Mesendoderm (in vitro differentiated cells): ENCODE data around the gene STAT6.

Source experiments
- DNase-seq: peaks from one replicate; pipeline ENCODE4 v3.0.0; 2013
- H2AK5ac ChIP-seq: 2 replicates; pipeline ENCODE4 v1.6.1; 2013; ENCODE audit warnings: low read length, inconsistent platforms
- H2BK120ac ChIP-seq: 2 replicates; pipeline ENCODE4 v1.6.1; 2013; ENCODE audit warnings: low read depth, mild to moderate bottlenecking, low read length, moderate library complexity, mixed read lengths
- H2BK15ac ChIP-seq: replicated peaks from 2 replicates; pipeline ENCODE4 v1.6.1; 2013; ENCODE audit warnings: low read depth, mild to moderate bottlenecking, moderate library complexity
- H2BK5ac ChIP-seq: 2 replicates; pipeline ENCODE4 v1.6.1; 2013; ENCODE audit warnings: low read length, inconsistent platforms
- H3K18ac ChIP-seq: 2 replicates; pipeline ENCODE4 v1.6.1; 2013; ENCODE audit warnings: mild to moderate bottlenecking, low read length, mixed read lengths
- H3K23ac ChIP-seq: one replicate; pipeline ENCODE4 v1.6.1; 2013; ENCODE audit warnings: low read length
- H3K27ac ChIP-seq: 2 replicates; pipeline ENCODE4 v1.5.1; 2013; ENCODE audit warnings: low read depth, mild to moderate bottlenecking, inconsistent platforms, low read length, moderate library complexity
- H3K27me3 ChIP-seq: 2 replicates; pipeline ENCODE4 v1.6.1; 2013; ENCODE audit warnings: low read length, control low read depth, mild to moderate bottlenecking, inconsistent platforms; ENCODE audit not compliant: insufficient read depth, poor library complexity
- H3K36me3 ChIP-seq: 2 replicates; pipeline ENCODE4 v1.6.1; 2013; ENCODE audit warnings: low read length, inconsistent platforms; ENCODE audit not compliant: control insufficient read depth, insufficient read depth
- H3K4ac ChIP-seq: one replicate; pipeline ENCODE4 v1.6.1; 2013; ENCODE audit warnings: low read depth, mild to moderate bottlenecking, low read length, moderate library complexity
- H3K4me1 ChIP-seq: 2 replicates; pipeline ENCODE4 v1.6.1; 2013; ENCODE audit warnings: low read depth, low read length, inconsistent platforms; ENCODE audit not compliant: control insufficient read depth
- H3K4me2 ChIP-seq: 2 replicates; pipeline ENCODE4 v1.6.1; 2013; ENCODE audit warnings: low read length
- H3K4me3 ChIP-seq: 2 replicates; pipeline ENCODE4 v1.5.1; 2013; ENCODE audit warnings: mild to moderate bottlenecking, low read length
- H3K56ac ChIP-seq: one replicate; pipeline ENCODE4 v1.6.1; 2013; ENCODE audit warnings: low read length
- H3K79me1 ChIP-seq: 2 replicates; pipeline ENCODE4 v1.6.1; 2013; ENCODE audit warnings: low read length, inconsistent platforms
- H3K79me2 ChIP-seq: 2 replicates; pipeline ENCODE4 v1.6.1; 2013; ENCODE audit warnings: mild to moderate bottlenecking, low read length; ENCODE audit not compliant: control insufficient read depth, insufficient read depth
- H3K9ac ChIP-seq: 2 replicates; pipeline ENCODE4 v1.6.1; 2013; ENCODE audit warnings: low read length, inconsistent platforms
- H4K5ac ChIP-seq: one replicate; pipeline ENCODE4 v1.6.1; 2013; ENCODE audit warnings: low read length
- H4K8ac ChIP-seq: one replicate; pipeline ENCODE4 v1.6.1; 2013; ENCODE audit warnings: low read depth, mild to moderate bottlenecking, control low read depth, low read length, moderate library complexity
- WGBS: extraction: QIAGEN DNeasy Blood & Tissue Kit; methylation state at CpG from one replicate; pipeline ENCODE4 v1.1.7; 2013; ENCODE audit warnings: low lambda C conversion rate, missing lambda C conversion rate; ENCODE audit not compliant: insufficient coverage; ENCODE audit errors: extremely low coverage; 5-methylcytosine and 5-hydroxymethylcytosine counted together

STAT6 gene

DNA sequence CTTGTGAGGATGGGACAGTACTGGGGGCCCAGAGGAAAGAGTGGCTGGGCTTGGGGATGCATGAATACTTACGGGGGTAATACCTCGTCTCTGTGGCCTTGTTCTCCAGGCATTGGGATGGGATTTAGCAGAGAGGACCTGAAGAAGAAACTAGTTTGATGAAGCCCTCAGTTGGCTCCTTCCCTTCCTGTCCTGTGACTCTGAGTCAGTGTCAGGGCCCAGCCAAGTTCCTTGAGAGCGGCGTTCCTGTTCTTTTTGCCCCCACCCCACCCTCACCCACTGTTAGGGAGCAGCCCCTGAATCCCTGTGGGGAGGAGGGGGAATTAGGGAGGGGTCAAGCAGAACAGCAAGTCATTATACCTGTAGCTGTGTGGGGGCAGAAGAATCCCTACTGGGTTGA is 41.5 kb upstream of the STAT6 start:
- no peak overlapping the region for H3K9ac ChIP-seq
- H3K79me1 ChIP-seq = no peaks in the 10 kb centered on the region
- no peak overlapping the region for H3K4ac ChIP-seq
- no peak overlapping the region for H3K18ac ChIP-seq
- no peak overlapping the region for H4K8ac ChIP-seq
- no peak overlapping the region for H3K23ac ChIP-seq
- no peak overlapping the region for H4K5ac ChIP-seq
- WGBS = no CpG with 5 or more reads among the region's 4 CpGs
- no peak overlapping the region for H2BK120ac ChIP-seq
- H2BK15ac ChIP-seq = no peak overlapping the region
- H3K36me3 ChIP-seq = peaks cover 13% of the 10 kb centered on the region
- H3K4me1 ChIP-seq = no peaks in the 10 kb centered on the region
- no peak overlapping the region for H3K4me2 ChIP-seq
- no peak overlapping the region for H3K27ac ChIP-seq
- no peak overlapping the region for H2AK5ac ChIP-seq
- no peak for DNase-seq
- no peaks in the 10 kb centered on the region for H3K27me3 ChIP-seq
- no peak overlapping the region for H2BK5ac ChIP-seq
- H3K79me2 ChIP-seq = no peaks in the 10 kb centered on the region
- H3K56ac ChIP-seq = no peak overlapping the region
- H3K4me3 ChIP-seq = no peak overlapping the region

DNA sequence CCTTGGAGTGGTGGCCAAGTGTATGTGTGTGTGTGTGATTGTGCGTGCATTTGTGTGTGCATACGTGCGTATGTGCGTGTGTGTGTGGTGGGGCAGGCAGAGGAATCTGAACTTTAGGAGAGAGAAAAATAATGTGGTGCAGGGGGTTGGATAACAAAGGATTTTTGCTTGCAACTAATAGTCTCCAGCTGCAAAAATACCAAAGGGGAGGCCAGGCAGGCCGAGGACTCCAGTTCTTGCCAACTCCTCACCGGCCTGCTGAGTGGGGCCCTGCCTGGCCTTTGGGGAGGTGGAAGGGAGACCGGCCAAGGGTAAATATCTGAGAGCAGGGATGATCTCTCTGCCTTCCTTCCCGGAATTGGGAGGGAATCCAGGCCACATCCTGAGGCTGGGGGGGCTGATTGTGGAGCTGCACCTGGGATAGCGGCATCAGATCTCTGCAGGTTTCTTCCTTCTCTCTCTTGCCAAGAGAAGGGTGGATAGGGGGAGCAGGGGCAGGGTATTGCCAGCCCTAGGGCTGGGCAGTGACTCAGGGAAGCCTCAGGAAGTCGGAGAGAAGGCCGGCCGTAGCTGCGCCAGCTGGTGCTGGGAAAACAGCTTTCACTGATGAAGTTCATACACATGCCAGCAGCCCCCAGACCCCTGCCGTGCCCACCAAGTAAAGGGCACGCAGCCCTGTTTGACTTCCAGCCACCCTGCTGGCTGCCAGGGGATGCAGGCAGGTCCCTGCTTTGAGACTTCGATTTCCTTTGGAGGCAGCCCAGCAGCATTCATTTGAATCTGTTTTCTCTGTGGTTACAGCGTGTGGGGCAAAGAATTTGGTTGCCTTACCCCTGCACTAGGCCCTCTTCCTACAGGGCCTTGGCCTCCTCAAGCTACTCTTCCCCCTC is 40.8 kb upstream of the STAT6 start:
- Histone ChIP-seq H4K5ac (no peak overlapping the region), H2BK120ac (no peak overlapping the region), H2BK15ac (no peak overlapping the region), H3K4me3 (no peak overlapping the region), H3K18ac (no peak overlapping the region), H3K4me2 (no peak overlapping the region), H3K79me1 (no peaks in the 10 kb centered on the region), H4K8ac (no peak overlapping the region), H2BK5ac (no peak overlapping the region), H3K23ac (no peak overlapping the region), H3K27me3 (no peaks in the 10 kb centered on the region), H3K79me2 (no peaks in the 10 kb centered on the region), H3K36me3 (peaks cover 13% of the 10 kb centered on the region), H3K4ac (no peak overlapping the region), H3K56ac (no peak overlapping the region), H3K4me1 (no peaks in the 10 kb centered on the region), H2AK5ac (no peak overlapping the region), H3K9ac (no peak overlapping the region), H3K27ac (no peak overlapping the region)
- no CpG with 5 or more reads among the region's 17 CpGs for WGBS
- DNase-seq = no peak

DNA sequence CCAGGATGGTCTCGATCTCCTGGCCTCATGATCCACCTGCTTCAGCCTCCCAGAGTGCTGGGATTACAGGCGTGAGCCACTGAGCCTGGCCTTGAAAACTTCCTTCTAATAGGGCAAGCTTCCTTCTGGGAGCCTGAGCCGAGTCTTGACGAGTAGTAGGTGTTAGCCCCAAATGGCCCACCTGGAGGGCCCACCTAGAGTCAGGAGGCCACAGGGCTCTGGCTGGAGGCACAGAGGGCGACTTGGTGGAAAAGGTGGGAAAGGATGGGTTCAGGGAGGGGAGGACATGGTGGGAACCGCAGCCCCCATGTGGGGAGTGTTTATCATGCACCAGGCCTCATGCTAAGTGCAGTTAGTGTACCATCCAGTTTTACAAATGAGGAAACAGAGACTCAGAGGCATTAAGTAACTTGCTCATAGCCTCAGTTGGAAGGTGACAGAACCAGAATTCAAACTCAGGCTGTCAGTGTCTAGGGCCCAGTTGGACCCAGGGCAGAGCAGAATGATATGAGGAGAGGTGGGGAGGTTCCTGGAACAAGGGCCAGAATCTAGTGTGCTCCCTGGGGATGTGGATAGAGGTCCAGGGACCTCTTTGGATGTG is 39.3 kb upstream of the STAT6 start:
- no peak overlapping the region for H2AK5ac ChIP-seq
- DNase-seq = no peak
- H2BK120ac ChIP-seq = no peak overlapping the region
- no peak overlapping the region for H2BK5ac ChIP-seq
- no peak overlapping the region for H4K8ac ChIP-seq
- no peak overlapping the region for H3K18ac ChIP-seq
- H3K4ac ChIP-seq = no peak overlapping the region
- H3K79me1 ChIP-seq = no peaks in the 10 kb centered on the region
- no peak overlapping the region for H2BK15ac ChIP-seq
- no peaks in the 10 kb centered on the region for H3K79me2 ChIP-seq
- no peaks in the 10 kb centered on the region for H3K27me3 ChIP-seq
- peaks cover 13% of the 10 kb centered on the region for H3K36me3 ChIP-seq
- no peaks in the 10 kb centered on the region for H3K4me1 ChIP-seq
- H3K56ac ChIP-seq = no peak overlapping the region
- H4K5ac ChIP-seq = no peak overlapping the region
- no peak overlapping the region for H3K27ac ChIP-seq
- no peak overlapping the region for H3K4me3 ChIP-seq
- no peak overlapping the region for H3K9ac ChIP-seq
- WGBS = no CpG with 5 or more reads among the region's 6 CpGs
- H3K4me2 ChIP-seq = no peak overlapping the region
- no peak overlapping the region for H3K23ac ChIP-seq

DNA sequence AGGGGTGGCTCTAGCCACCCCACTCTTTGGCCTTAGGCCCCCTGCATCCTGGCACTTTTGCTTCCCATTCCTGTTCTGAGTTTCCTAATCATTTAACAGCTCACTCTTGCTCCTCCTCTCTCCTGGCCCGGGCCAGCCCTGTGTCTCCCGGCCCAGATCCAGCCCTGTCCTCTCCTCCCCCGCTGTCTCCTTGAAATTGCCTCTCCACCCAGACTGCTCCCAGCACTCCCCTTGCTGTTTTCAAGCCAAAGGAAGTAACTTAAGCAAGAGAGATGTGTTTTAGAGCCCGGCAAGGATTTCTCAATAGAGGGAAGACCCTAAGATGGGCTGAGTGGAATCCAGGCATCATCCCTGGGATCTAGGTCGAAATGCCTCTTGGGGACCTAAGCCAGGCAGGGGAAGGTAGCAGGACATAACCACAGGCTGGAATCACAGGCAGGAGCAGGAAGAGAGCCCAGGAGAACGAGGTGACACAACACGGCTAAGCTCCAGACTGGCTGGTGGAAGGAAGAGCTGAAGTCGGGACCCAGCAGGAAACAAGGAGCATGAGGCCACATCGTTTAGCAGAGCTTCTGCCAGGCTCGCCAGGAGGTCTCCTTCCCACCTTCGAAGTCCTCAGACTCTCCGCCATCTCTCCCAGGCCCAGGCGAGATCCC is 38.2 kb upstream of the STAT6 start:
- Histone ChIP-seq H3K4me1 (no peaks in the 10 kb centered on the region), H2BK5ac (no peak overlapping the region), H3K36me3 (peaks cover 12% of the 10 kb centered on the region), H3K79me1 (no peaks in the 10 kb centered on the region), H2AK5ac (no peak overlapping the region), H3K4me3 (no peak overlapping the region), H3K9ac (no peak overlapping the region), H3K56ac (no peak overlapping the region), H3K27me3 (no peaks in the 10 kb centered on the region), H4K8ac (no peak overlapping the region), H2BK15ac (no peak overlapping the region), H4K5ac (no peak overlapping the region), H3K27ac (no peak overlapping the region), H3K23ac (no peak overlapping the region), H3K79me2 (no peaks in the 10 kb centered on the region), H3K4me2 (no peak overlapping the region), H3K4ac (no peak overlapping the region), H2BK120ac (no peak overlapping the region), H3K18ac (no peak overlapping the region)
- no peak for DNase-seq
- WGBS = no CpG with 5 or more reads among the region's 13 CpGs

DNA sequence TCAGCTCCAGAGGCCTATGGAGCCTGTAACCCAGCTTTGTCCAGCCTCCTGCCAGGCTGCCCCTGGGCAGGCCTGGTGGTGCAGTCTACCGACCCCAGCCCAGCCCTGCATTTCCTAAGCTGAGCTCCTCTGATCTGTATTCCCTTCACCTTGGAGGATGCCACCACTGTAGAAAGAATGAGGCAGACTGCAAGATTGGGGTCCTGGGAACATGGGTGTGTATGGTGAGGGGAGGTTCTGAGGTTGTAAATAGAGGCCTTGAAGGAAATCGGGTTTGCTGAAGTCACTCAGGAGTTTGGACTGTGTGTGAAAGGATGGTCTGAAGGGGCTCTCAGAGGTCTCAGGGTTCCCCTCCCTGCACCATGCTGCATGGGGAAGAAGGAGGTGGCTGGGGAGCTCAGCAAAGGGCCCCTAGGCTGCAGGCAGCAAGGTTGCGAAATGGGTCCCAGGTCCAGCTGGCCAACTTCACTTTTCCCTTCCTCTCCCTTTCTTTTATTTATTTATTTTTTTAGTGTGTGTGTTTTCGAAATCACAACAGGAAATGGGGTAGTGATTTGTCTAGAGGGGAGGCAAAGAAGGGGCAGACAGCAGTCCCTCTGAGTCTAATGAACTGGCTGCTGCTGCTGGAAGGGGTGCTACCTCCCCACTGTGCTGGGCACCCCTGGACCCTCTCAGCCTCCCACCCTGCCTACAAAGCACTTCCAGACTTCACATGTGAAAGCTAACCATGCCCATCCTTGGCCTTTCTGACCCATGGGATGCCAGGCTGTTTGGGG is 37.5 kb upstream of the STAT6 start:
- Histone ChIP-seq H3K4me3 (no peak overlapping the region), H3K36me3 (peaks cover 9% of the 10 kb centered on the region)

More for the DNA sequence above, 37.5 kb upstream of the STAT6 start:
- Histone ChIP-seq H3K79me2 (no peaks in the 10 kb centered on the region), H3K9ac (no peak overlapping the region), H3K27me3 (no peaks in the 10 kb centered on the region), H3K23ac (no peak overlapping the region), H2BK15ac (no peak overlapping the region), H3K27ac (no peak overlapping the region), H3K4ac (no peak overlapping the region), H3K56ac (no peak overlapping the region), H2BK5ac (no peak overlapping the region), H3K4me1 (no peaks in the 10 kb centered on the region), H4K8ac (no peak overlapping the region), H2AK5ac (no peak overlapping the region), H2BK120ac (no peak overlapping the region), H3K79me1 (no peaks in the 10 kb centered on the region), H4K5ac (no peak overlapping the region), H3K4me2 (no peak overlapping the region), H3K18ac (no peak overlapping the region)
- no CpG with 5 or more reads among the region's 4 CpGs for WGBS
- no peak for DNase-seq
